HepG2 (cell line): Measurements from ENCODE around the gene ATP2A3. TPM values are rescaled to one million over a fixed set of nuclear protein-coding genes. Genes with fewer than 3 reads are reported as not detected.

ENCODE experiments used
- AGO2 ChIP-seq: fragments of 200-400 bp; formaldehyde crosslinking; optimal IDR thresholded peaks from 2 replicates; pipeline ENCODE3; 2017; ENCODE audit warnings: mild to moderate bottlenecking, low read depth, low read length, moderate library complexity
- ESRRA ChIP-seq: sonication (generic); formaldehyde crosslinking; IDR thresholded peaks from 2 replicates; pipeline ENCODE4 v1.5.1; 2020; ENCODE audit warnings: mild to moderate bottlenecking, low read depth, missing genetic modification reagents
- MTF2 ChIP-seq: sonication (generic); formaldehyde crosslinking; IDR thresholded peaks from 2 replicates; pipeline ENCODE4 v1.5.0; 2020; ENCODE audit warnings: missing genetic modification reagents, borderline replicate concordance
- POLR2G ChIP-seq: fragments of 200-400 bp; formaldehyde crosslinking; IDR thresholded peaks from 2 replicates; pipeline ENCODE4 v1.6.1; 2018; ENCODE audit warnings: mild to moderate bottlenecking, low read depth, low read length, moderate library complexity
- TGIF2 ChIP-seq: IDR thresholded peaks from 2 replicates; pipeline ENCODE4 v1.6.1; 2016; ENCODE audit warnings: control low read depth, missing compliant biosample characterization
- polyA plus RNA-seq, 8 experiments: library from polyadenylated mRNA; depleted of rRNA in 3 of 8; stranded (reverse) in 7 of 8; unstranded in 1 of 8; fragments of >200 nt; fragmentation: Illumina TruSeq in 4 of 8; extraction: Trizol in 4 of 8; gene quantifications; 2 replicates each; pipeline versions ENCODE4 v1.2.1 to v1.2.3, GENCODE V29; 2011 to 2016; ENCODE audit warnings: low read depth in 4 of 8, missing spikeins in 1 of 8, mixed read lengths in 1 of 8; ENCODE audit not compliant: insufficient read depth in 1 of 8
- total RNA-seq, 5 experiments: library from RNA; depleted of rRNA; stranded (reverse); fragments of >200 nt; fragmentation: Illumina TruSeq; extraction: Trizol; gene quantifications; 2 replicates each; pipeline ENCODE4 v1.2.3, GENCODE V29; 2016; ENCODE audit warnings: low read depth in 1 of 5
- TF ChIP-seq, protein P1 (sequence below): sonication (generic); formaldehyde crosslinking; IDR thresholded peaks from 2 replicates; pipeline ENCODE4 v1.5.0; 2020; ENCODE audit warnings: mild to moderate bottlenecking, missing genetic modification reagents
- TF ChIP-seq, protein P2 (sequence below): sonication (generic); formaldehyde crosslinking; IDR thresholded peaks from 2 replicates; pipeline ENCODE4 v1.8.1; 2023; ENCODE audit warnings: missing genetic modification reagents, inconsistent platforms, borderline replicate concordance

ATP2A3 gene
- total and polyA plus RNA-seq, 2 of the 13 experiments (the other 11 are each of a cell fraction or from before 2014, with no cell fraction given), result 0.07 TPM; not detected in 1

DNA sequence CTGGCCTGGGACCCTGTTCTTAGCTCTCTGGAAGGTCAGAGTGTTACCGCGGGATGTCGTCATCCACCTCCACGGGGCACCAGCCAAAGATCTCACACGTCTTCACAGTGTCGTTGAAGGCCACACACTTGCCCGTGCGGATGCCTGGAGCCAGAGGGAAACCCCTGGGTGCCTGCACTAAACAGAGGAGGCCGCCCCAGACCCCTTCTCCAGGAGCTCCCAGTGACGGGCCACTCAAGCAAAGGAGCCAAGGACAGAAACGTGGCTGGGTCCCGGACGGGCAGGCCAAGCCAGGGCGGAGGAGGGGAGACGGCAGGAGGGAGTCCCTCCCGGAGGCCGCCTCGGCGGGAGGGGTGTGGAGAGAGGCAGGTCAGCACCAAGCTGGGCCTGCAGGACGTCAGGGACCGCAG is 60.4 kb downstream of the ATP2A3 start (continued):
- TF ChIP-seq, protein P1, sequence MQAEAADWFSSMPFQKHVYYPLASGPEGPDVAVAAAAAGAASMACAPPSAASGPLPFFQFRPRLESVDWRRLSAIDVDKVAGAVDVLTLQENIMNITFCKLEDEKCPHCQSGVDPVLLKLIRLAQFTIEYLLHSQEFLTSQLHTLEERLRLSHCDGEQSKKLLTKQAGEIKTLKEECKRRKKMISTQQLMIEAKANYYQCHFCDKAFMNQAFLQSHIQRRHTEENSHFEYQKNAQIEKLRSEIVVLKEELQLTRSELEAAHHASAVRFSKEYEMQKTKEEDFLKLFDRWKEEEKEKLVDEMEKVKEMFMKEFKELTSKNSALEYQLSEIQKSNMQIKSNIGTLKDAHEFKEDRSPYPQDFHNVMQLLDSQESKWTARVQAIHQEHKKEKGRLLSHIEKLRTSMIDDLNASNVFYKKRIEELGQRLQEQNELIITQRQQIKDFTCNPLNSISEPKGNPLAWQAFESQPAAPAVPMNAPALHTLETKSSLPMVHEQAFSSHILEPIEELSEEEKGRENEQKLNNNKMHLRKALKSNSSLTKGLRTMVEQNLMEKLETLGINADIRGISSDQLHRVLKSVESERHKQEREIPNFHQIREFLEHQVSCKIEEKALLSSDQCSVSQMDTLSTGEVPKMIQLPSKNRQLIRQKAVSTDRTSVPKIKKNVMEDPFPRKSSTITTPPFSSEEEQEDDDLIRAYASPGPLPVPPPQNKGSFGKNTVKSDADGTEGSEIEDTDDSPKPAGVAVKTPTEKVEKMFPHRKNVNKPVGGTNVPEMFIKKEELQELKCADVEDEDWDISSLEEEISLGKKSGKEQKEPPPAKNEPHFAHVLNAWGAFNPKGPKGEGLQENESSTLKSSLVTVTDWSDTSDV, result 0 out of 2 replicates have a peak, but pooled peaks have one; percentile 2
- no peak for TF ChIP-seq ESRRA (CRISPR knock-in tag)
- no peak for TF ChIP-seq AGO2
- peak; percentile 61; the same call in 1 of the 2 replicates for TF ChIP-seq MTF2 (CRISPR knock-in tag)
- 0 out of 2 replicates have a peak, but pooled peaks have one; percentile 41 for TF ChIP-seq TGIF2 (CRISPR knock-in tag)
- TF ChIP-seq POLR2G, result 0 out of 2 replicates have a peak, but pooled peaks have one; percentile 27
- TF ChIP-seq, protein P2, sequence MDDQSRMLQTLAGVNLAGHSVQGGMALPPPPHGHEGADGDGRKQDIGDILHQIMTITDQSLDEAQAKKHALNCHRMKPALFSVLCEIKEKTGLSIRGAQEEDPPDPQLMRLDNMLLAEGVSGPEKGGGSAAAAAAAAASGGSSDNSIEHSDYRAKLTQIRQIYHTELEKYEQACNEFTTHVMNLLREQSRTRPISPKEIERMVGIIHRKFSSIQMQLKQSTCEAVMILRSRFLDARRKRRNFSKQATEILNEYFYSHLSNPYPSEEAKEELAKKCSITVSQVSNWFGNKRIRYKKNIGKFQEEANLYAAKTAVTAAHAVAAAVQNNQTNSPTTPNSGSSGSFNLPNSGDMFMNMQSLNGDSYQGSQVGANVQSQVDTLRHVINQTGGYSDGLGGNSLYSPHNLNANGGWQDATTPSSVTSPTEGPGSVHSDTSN (CRISPR knock-in tag), result no peak
